ENCODE data around the gene CRTC1. TPM values are rescaled to one million over a fixed set of nuclear protein-coding genes. Genes with fewer than 3 reads are reported as not detected.
A peak's percentile ranks its signal among the peaks of the same experiment; 100 is the strongest.
"Not testable (repeated sequence)": the region's sequence is repeated elsewhere in the genome, so short reads cannot be mapped to it uniquely, and the experiment has no call there.

CRTC1 gene
- total RNA-seq, 1 experiment from 2014 or later, result 3.0 TPM

- DNase-seq (ENCODE audit: low read depth), result no peak
These were observed 14.5 kb upstream of the CRTC1 start for GRCh38 chr19:18668744-18669523.

- DNase-seq (ENCODE audit: low read depth), result no peak
These were observed 14.0 kb upstream of the CRTC1 start for GRCh38 chr19:18669524-18669817.

GRCh38 chr19:18669883-18670282, 13.6 kb upstream of the CRTC1 start:
- DNase-seq (ENCODE audit: low read depth), result no peak

- no peak for DNase-seq (ENCODE audit: low read depth)
These were observed 13.2 kb upstream of the CRTC1 start for GRCh38 chr19:18670312-18670711.

- DNase-seq (ENCODE audit: low read depth), result no peak
These were observed 12.0 kb upstream of the CRTC1 start for GRCh38 chr19:18671303-18672043.

- no peak for DNase-seq (ENCODE audit: low read depth)
These were observed 11.4 kb upstream of the CRTC1 start for GRCh38 chr19:18672044-18672451.

GRCh38 chr19:18672606-18673337, 10.7 kb upstream of the CRTC1 start:
- peak; percentile 30 for DNase-seq (ENCODE audit: low read depth)

- peak; percentile 39 for DNase-seq (ENCODE audit: low read depth)
These were observed 8.9 kb upstream of the CRTC1 start for GRCh38 chr19:18674616-18675015.

- no peak for DNase-seq (ENCODE audit: low read depth)
These were observed 7.7 kb upstream of the CRTC1 start for GRCh38 chr19:18675779-18676178.

- no peak for DNase-seq (ENCODE audit: low read depth)
These were observed 6.8 kb upstream of the CRTC1 start for GRCh38 chr19:18676692-18677091.

- DNase-seq (ENCODE audit: low read depth), result no peak
These were observed 6.3 kb upstream of the CRTC1 start for GRCh38 chr19:18677156-18677555.

GRCh38 chr19:18680148-18680547, 3.3 kb upstream of the CRTC1 start:
- DNase-seq (ENCODE audit: low read depth), result not testable (repeated sequence)

- no peak for DNase-seq (ENCODE audit: low read depth)
These were observed 722 bp upstream of the CRTC1 start for GRCh38 chr19:18682807-18683108.

GRCh38 chr19:18683958-18684641, 620 bp downstream of the CRTC1 start:
- DNase-seq (ENCODE audit: low read depth), result no peak

- no peak for DNase-seq (ENCODE audit: low read depth)
These were observed 1.1 kb downstream of the CRTC1 start for GRCh38 chr19:18684642-18684993.

- DNase-seq (ENCODE audit: low read depth), result no peak
These were observed 2.2 kb downstream of the CRTC1 start for GRCh38 chr19:18685597-18686190.

GRCh38 chr19:18687740-18688465, 4.4 kb downstream of the CRTC1 start:
- no peak for DNase-seq (ENCODE audit: low read depth)

- no peak for DNase-seq (ENCODE audit: low read depth)
These were observed 12.5 kb downstream of the CRTC1 start for GRCh38 chr19:18696023-18696422.

- no peak for DNase-seq (ENCODE audit: low read depth)
These were observed 14.2 kb downstream of the CRTC1 start for GRCh38 chr19:18697680-18698079.

- DNase-seq (ENCODE audit: low read depth), result no peak
These were observed 15.1 kb downstream of the CRTC1 start for GRCh38 chr19:18698321-18699167.
